Measurements from ENCODE around the gene MISP. TPM values are rescaled to one million over a fixed set of nuclear protein-coding genes. Genes with fewer than 3 reads are reported as not detected.

MISP gene
- total and polyA plus RNA-seq, 2 of the 4 experiments (the other 2 are of a cell fraction): not detected

GRCh38 chr19:806815-807421 lies 56.0 kb downstream of the MISP start:
- Histone ChIP-seq H3K9me1 (ENCODE audit: insufficient read depth, low read length) (0 out of 2 replicates have a peak, but pooled peaks cover 2% of the 10 kb centered on the region), H3K9ac (ENCODE audit: low read depth, low read length) (no peak overlapping the region), H3K9me3 (ENCODE audit: control insufficient read depth, insufficient read depth, low read length) (no peaks in the 10 kb centered on the region), H3K4ac (ENCODE audit: low read depth, low read length) (no peak overlapping the region), H2AK9ac (replicated peaks; ENCODE audit: low read depth, low read length, poor library complexity) (no peak overlapping the region), H3K4me1 (ENCODE audit: control insufficient read depth, insufficient read depth, low read length) (peaks cover 5% of the 10 kb centered on the region; the same call in 1 of the 2 replicates), H3K18ac (ENCODE audit: low read depth, low read length) (no peak overlapping the region), H3K56ac (ENCODE audit: extremely low read depth, insufficient read depth, low read length) (no peak overlapping the region), H2BK120ac (ENCODE audit: low read depth, low read length) (no peak overlapping the region), H3K23ac (ENCODE audit: low read depth, low read length) (no peak overlapping the region), H2BK20ac (ENCODE audit: low read depth, low read length) (no peak overlapping the region), H4K5ac (ENCODE audit: low read depth, low read length) (no peak overlapping the region), H4K8ac (ENCODE audit: low read depth in 2 of 2, low read length in 2 of 2) (no peak overlapping the region), H4K91ac (ENCODE audit: insufficient read depth, low read depth, low read length) (no peak overlapping the region), H3K4me2 (ENCODE audit: low read depth, low read length) (no peak overlapping the region), H3K27me3 (ENCODE audit: control insufficient read depth, insufficient read depth, low read length) (no peaks in the 10 kb centered on the region), H3K27ac (ENCODE audit: insufficient read depth, low read length) (no peak overlapping the region), H2AK5ac (ENCODE audit: low read depth, low read length) (no peak overlapping the region), H2AFZ (replicated peaks; ENCODE audit: low read length, poor library complexity) (no peak overlapping the region), H2BK5ac (ENCODE audit: low read depth, low read length, poor library complexity, severe bottlenecking) (no peak overlapping the region), H3K79me1 (ENCODE audit: low read depth in 1 of 2, low read length in 2 of 2) (peaks cover 11 to 47% of the 10 kb centered on the region in 2 experiments), H3K14ac (replicated peaks; ENCODE audit: low read depth, low read length) (no peak overlapping the region), H3K4me3 (ENCODE audit: insufficient read depth, low read depth, low read length) (no peak overlapping the region), H4K20me1 (ENCODE audit: insufficient read depth, low read length) (peaks cover 91% of the 10 kb centered on the region), H2BK15ac (ENCODE audit: low read depth, low read length) (no peak overlapping the region), H3K36me3 (ENCODE audit: control insufficient read depth, insufficient read depth, low read length) (peaks cover 83% of the 10 kb centered on the region)
- ATAC-seq (ENCODE audit: low read depth): no peak
- no peak for DNase-seq
- WGBS, 2 experiments (ENCODE audit: extremely low coverage in 2 of 2, insufficient read length in 1 of 2): 92% methylated on average over 22 of the region's 34 CpGs; no CpG with 5 or more reads in 1 of the 2 experiments
- dilution Hi-C loops (cut with HindIII; ENCODE audit: low sequenced_read_pairs, unreplicated experiment): no loop called here
- TF ChIP-seq FOS (IDR thresholded peaks at IDR 0.05; ENCODE audit: low read depth, low read length): no peak
- TF ChIP-seq MAFK (IDR thresholded peaks at IDR 0.05; ENCODE audit: low read depth, low read length): no peak
- ChIA-PET CTCF (no interaction called here), POLR2A (ENCODE audit: unreplicated experiment) (no interaction called here)
- no TSS peak for BruUV-seq (replicated peaks)
- intact Hi-C loops (cut with micrococcal nuclease): no loop called here
- in situ Hi-C loops (cut with MboI; ENCODE audit: low sequenced_read_pairs): no loop called here
